Measurements from ENCODE around the gene SELENOF.
"Not testable (repeated sequence)": the region's sequence is repeated elsewhere in the genome, so short reads cannot be mapped to it uniquely, and the experiment has no call there.

The SELENOF gene

GRCh38 chr1:86875722-86876121, 38.2 kb downstream of the SELENOF start:
- TF ChIP-seq SPI1 (IDR thresholded peaks at IDR 0.05; ENCODE audit: borderline replicate concordance, low read depth) (no peak), POLR2AphosphoS5 (IDR thresholded peaks at IDR 0.05; ENCODE audit: low read depth) (no peak), CTCF (IDR thresholded peaks at IDR 0.05; ENCODE audit: insufficient read depth, low read length) (no peak)
- no peaks in the 10 kb centered on the region for H3K27me3 ChIP-seq (ENCODE audit: insufficient read depth, poor library complexity, severe bottlenecking)
- H3K27ac ChIP-seq (replicated peaks), result no peak overlapping the region
- DNase-seq (ENCODE audit: low read depth in 1 of 2, low spot score in 1 of 2), result no peak
- H3K4me3 ChIP-seq (replicated peaks; ENCODE audit: insufficient read depth, low read length), result no peak overlapping the region

GRCh38 chr1:86872086-86872485, 41.8 kb downstream of the SELENOF start:
- Histone ChIP-seq H3K27ac (replicated peaks) (no peak overlapping the region), H3K27me3 (ENCODE audit: insufficient read depth, poor library complexity, severe bottlenecking) (no peaks in the 10 kb centered on the region), H3K4me3 (replicated peaks; ENCODE audit: insufficient read depth, low read length) (no peak overlapping the region)
- no peak for DNase-seq (ENCODE audit: low read depth in 1 of 2, low spot score in 1 of 2)
- no peak for TF ChIP-seq REST (IDR thresholded peaks at IDR 0.05; ENCODE audit: insufficient replicate concordance, low read depth)
- TF ChIP-seq CTCF (IDR thresholded peaks at IDR 0.05; ENCODE audit: insufficient read depth, low read length), result no peak
- no peak for TF ChIP-seq GABPA (IDR thresholded peaks at IDR 0.05; ENCODE audit: low read depth)
- TF ChIP-seq POLR2AphosphoS5 (IDR thresholded peaks at IDR 0.05; ENCODE audit: low read depth), result no peak
- TF ChIP-seq SPI1 (IDR thresholded peaks at IDR 0.05; ENCODE audit: borderline replicate concordance, low read depth), result no peak

- Histone ChIP-seq H3K4me3 (replicated peaks; ENCODE audit: insufficient read depth, low read length) (no peak overlapping the region), H3K27ac (replicated peaks) (no peak overlapping the region), H3K27me3 (ENCODE audit: insufficient read depth, poor library complexity, severe bottlenecking) (no peaks in the 10 kb centered on the region)
- TF ChIP-seq REST (IDR thresholded peaks at IDR 0.05; ENCODE audit: insufficient replicate concordance, low read depth) (no peak), POLR2AphosphoS5 (IDR thresholded peaks at IDR 0.05; ENCODE audit: low read depth) (no peak), GABPA (IDR thresholded peaks at IDR 0.05; ENCODE audit: low read depth) (no peak), CTCF (IDR thresholded peaks at IDR 0.05; ENCODE audit: insufficient read depth, low read length) (no peak)
- no peak for DNase-seq (ENCODE audit: low read depth in 1 of 2, low spot score in 1 of 2)
Measured at GRCh38 chr1:86871001-86871400, 42.9 kb downstream of the SELENOF start.

DNA sequence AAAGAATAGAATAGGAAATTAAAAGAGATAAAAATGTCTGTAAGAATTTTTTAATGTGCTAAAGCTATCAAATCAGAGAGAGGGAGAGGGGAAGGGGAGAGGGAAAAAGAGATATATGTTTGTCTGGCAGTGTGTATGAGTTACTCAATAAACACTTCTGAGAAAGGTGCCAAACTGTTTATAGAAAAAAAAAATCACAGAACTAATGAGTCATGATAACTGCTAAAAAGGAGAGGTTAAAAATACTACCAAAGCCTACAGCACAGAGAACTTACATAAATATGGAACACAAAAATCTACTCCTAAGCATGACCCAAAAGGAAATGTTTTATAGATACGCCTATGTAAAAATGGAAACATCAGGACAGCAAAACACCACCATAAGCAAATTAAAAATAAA, 45.4 kb downstream of the SELENOF start:
- no peak for DNase-seq (ENCODE audit: low read depth in 1 of 2, low spot score in 1 of 2)
- H3K4me3 ChIP-seq (replicated peaks; ENCODE audit: insufficient read depth, low read length), result no peak overlapping the region
- no peaks in the 10 kb centered on the region for H3K27me3 ChIP-seq (ENCODE audit: insufficient read depth, poor library complexity, severe bottlenecking)
- TF ChIP-seq GABPA (IDR thresholded peaks at IDR 0.05; ENCODE audit: low read depth) (no peak), REST (IDR thresholded peaks at IDR 0.05; ENCODE audit: insufficient replicate concordance, low read depth) (no peak), CTCF (IDR thresholded peaks at IDR 0.05; ENCODE audit: insufficient read depth, low read length) (no peak), SPI1 (IDR thresholded peaks at IDR 0.05; ENCODE audit: borderline replicate concordance, low read depth) (no peak), POLR2AphosphoS5 (IDR thresholded peaks at IDR 0.05; ENCODE audit: low read depth) (no peak)
- H3K27ac ChIP-seq (replicated peaks), result no peak overlapping the region

GRCh38 chr1:86867278-86867677, 46.6 kb downstream of the SELENOF start:
- not testable (repeated sequence) for H3K27ac ChIP-seq (replicated peaks); H3K4me3 ChIP-seq (replicated peaks; ENCODE audit: insufficient read depth, low read length); H3K27me3 ChIP-seq (ENCODE audit: insufficient read depth, poor library complexity, severe bottlenecking); DNase-seq (ENCODE audit: low read depth in 1 of 2, low spot score in 1 of 2)

All from HL-60 (cell line).